HG03280 (cell line): ENCODE measurements around the gene ADCYAP1.
"Not testable (repeated sequence)": the region's sequence is repeated elsewhere in the genome, so short reads cannot be mapped to it uniquely, and the experiment has no call there.

Experiments used
- ATAC-seq: cut with Tn5 transposase; IDR thresholded peaks from one replicate; pipeline ENCODE4 v1.9.1; 2021; ENCODE audit warnings: mild to moderate bottlenecking, moderate library complexity; ENCODE audit not compliant: unreplicated experiment

Gene ADCYAP1

DNA sequence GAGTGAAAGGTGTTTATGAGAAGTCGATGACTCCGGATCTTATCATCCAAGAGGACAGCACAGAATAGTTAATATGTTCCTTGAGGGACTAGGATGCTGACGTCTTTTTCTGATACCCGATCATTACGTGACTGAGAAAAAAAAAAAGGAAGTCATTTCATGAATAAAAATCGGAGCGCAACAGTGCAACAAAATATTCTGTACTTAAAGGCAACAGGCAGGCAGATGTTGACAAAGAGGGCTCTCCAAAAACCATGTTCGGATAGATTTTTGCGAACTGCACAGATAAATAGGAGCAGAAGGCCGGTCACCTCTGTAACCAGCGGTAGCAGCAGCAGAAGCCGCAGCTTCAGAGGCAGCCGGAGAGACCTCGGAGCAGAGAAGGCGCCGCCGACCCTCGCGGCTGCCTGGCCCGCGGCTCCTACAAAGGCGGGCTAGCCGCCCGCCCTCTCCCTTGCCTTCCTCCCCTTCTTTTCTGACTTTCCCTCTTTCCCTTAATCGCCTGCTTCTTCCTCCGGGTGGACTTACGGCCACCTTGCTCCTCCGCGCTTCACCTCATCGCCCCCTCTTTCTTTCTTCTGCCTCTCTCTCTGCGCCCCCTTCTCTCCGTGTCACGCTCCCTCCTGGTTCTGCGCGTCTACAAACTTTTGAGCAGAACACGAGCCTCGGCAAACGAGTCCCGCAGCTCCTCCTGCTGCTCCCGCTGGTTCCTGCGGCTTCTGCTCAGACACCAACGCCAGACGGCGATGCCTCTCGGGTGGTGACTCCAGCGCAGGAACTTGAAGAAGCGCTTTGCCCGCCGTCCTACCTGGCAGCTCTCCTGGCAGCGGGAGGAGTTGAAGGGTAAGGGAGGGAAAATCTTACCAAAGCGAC, at the start of gene ADCYAP1:
TSS of gene ADCYAP1 (plus strand) at position 654 of the 873 bp plus-strand sequence. CDS start 516 bp downstream, outside the sequence.
- no peak for ATAC-seq

DNA sequence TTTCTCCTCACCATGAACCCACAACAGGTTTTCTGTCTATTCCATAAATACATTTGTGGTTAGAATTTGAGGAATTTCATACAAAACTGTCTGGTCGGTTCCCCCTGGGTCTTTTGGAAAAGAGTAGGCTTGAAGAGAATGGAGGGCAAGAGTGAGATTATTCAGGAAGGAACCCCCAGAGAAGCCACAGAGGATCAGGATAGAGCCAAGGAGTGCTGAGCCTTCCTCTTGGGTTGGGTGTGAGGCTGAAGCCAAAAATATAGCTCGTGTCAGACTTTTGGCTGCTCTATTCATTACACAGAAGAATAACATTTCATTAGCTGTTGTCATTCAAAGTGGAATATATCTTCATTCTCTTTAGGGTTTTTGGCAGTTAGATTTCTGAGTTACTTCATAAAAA, 46.7 kb upstream of the ADCYAP1 start:
- ATAC-seq, result no peak

DNA sequence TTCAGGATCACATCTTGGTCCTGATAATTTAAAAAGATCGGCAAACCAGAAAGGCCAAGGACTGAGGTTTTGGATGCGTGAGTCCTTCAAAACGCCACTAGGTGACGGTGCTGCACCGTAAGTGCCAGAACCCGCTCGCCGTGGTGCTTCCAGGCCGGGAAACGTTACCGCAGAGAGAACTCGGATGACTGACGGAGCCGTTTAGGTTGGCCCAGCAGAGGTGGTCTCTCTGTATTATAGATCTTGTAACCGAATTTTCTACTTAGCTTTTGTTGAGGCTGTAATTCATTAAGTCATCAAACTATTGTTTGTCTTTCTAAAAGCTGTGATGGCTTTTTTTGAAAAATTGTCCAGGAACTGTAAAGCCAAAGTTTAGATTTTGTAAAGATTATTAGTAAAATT, 39.8 kb upstream of the ADCYAP1 start:
- peak; percentile 80 for ATAC-seq

DNA sequence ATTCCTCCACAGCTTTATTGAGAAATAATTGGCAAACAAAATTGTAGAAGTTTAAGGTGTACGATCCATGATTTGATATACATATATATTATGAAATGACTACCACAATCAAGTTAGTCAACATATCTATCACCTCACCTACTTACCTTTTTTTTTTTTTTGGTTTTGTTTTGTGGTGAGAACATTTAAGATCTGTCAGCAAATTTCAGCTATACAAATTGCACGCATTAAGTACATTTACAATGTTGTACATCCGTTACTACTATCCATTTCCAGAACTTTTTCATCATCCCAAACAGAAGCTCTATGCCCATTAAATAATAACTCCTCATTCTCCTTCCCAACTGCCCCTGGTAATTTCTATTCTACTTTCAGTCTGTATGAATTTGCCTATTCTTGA, 37.4 kb upstream of the ADCYAP1 start:
- no peak for ATAC-seq

DNA sequence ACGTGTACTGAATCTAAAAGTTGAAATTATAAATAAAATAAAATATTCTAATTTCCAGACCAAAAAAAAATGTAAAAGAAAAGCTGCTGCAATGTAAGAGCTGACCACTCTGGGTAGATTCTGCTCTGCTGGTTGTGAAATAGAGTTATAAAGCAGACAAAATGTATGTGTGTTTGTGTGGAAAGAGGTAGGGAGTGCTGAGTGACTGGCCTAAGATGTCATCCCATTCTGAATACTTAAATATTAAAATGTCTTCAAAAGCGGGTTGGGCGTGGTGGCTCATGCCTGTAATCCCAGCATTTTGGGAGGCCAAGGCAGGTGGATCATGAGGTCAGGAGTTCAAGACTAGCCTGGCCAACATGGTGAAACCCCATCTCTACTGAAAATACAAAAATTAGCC, 31.2 kb upstream of the ADCYAP1 start:
- ATAC-seq, result not testable (repeated sequence)

DNA sequence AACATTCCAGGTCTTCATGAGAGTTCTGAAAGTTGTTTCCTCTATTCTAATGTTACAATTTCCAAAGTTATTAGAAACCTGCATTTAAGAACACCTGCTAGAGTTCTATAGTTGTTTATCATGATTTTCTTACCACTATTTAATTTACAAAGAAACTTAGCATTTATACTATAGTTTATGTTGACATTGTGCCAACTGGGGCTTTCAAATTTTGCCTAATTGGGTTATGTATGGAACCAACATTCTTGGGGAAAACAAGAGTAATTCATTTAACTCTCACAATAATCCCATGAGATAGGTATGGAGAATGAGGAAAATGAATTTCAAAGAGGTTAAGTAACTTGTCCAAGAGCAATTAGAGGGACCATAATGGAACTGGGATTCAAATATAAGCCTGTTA, 28.8 kb upstream of the ADCYAP1 start:
- no peak for ATAC-seq

DNA sequence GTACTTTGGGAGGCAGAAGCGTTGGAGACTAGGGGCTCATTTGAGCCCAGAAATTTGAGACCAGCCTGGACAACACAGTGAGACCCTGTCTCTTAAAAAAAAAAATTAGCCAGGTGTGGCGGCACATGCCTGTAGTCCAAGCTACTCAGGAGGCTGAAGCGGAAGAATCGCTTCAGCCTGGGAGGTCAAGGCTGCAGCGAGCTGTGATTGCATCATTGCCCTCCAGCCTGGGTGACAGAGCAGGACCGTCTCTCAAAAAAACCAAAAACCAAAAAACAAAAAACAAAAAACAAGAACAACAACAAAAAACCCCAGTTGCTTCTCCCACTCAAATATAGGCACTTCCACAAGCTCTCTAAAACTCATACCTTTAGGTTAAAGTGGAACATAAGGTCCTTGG, 27.4 kb upstream of the ADCYAP1 start:
- ATAC-seq, result no peak

DNA sequence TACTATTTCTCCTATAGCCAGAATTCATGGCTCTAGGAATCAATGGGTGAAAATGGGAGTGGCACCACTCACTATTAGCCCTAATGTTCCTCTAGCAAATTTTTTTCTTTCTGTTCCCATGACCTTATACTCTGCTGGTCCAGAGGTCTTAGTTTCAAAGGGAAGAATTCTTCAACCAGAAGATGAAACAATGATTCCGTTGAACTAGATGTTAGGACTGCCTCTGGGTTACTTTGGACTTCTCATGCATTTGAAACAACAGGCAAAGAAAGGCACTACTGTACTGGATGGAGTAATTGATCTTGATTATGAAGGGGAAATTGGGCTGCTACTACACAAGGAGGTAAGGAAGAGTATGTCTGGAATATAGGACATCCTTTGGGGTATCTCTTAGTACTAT, 18.6 kb upstream of the ADCYAP1 start:
- no peak for ATAC-seq

DNA sequence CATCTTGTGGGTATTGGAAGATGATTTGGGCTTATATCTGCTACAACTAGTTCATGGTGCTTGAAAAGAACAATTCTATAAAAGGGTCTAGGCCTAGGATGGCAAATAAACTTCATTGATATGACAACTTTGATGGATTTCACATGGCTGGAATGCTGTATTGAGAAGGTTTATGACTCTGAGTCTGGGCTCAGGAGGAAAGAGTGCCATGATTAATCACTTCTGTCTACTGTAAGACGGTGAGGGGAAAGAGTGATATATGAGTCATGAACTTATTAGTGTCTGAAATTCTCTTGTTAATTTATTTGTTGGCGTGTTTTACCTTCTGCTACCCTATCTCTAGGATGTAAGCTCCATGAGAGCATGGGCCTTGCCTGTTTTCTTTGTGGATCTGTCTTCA, 17.0 kb upstream of the ADCYAP1 start:
- ATAC-seq, result no peak

DNA sequence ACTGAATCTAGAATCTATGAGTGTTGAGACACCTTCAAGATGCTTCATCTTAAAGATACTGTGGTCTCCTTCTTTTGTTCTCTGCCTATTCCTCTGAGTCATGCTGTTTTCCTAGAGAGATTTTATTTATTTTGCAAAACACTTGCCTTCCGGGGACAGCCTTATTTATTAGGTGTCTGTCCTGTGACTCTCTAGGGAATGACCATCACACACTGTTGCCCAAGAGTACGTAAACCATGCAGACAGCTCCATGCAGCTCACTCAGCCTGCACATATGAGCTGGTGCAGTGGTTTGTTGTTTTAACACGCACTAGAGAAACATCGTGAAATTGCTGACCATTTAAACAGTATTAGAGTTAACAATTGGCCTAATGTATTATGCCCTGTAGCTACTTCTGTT, 12.4 kb upstream of the ADCYAP1 start:
- ATAC-seq, result no peak

DNA sequence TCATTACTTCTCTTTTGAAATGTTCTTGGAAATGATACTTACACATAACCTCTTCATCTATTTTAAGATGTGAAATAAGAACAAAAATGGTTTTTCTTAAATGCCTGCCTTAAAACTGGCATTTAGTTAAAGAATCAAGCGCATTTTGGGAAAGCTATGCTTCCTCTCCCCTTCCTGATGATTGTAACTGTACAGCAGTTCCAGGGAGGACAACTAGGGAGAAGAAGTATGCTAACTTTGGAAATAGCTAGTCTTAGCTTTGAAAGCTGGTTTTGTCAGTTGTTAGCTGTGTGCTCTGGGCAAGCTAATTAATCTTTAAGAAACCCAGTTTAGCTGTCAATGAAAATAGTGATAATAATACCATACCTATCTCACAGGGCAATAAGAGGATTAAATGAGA, 8.4 kb upstream of the ADCYAP1 start:
- no peak for ATAC-seq

DNA sequence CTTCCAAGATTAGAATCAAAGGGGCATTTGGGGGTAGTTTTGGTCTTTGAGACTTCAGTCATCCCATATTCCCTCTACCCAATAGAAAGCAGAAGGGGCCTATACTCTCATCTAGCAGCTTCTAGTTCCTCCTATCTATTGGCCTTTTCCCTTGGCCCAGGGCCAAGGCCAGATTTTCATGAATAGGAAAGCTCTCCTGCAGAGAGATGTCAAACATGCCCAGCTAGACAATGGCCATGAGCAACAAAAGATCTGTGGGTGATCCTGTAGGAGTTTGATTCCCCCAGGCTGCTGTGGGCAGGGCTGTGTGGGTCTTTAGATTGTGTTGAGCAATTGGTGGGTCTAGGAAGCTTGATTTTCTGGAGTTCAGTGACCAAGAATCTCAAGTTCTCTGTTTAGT, 2.9 kb upstream of the ADCYAP1 start:
- no peak for ATAC-seq

DNA sequence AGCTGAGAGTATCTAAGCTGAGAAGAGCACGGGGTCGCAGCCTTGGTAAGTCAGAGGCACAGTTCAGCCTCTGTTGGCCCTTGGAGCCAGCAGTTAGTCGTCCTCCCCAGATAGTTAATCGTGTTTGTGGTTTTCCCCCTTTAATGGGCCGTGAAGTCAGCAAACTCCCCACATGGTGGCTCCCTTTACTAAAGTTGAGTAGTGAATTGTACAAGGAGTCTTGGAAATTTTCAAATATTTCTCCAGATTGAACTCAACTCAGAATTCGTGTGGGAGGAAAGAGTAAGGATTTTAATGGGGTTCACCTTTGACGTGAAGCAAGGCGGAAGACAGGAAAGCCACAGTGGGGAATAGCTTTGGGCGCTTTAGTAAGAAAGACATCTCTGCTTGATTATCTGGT, 2.4 kb upstream of the ADCYAP1 start:
- no peak for ATAC-seq

DNA sequence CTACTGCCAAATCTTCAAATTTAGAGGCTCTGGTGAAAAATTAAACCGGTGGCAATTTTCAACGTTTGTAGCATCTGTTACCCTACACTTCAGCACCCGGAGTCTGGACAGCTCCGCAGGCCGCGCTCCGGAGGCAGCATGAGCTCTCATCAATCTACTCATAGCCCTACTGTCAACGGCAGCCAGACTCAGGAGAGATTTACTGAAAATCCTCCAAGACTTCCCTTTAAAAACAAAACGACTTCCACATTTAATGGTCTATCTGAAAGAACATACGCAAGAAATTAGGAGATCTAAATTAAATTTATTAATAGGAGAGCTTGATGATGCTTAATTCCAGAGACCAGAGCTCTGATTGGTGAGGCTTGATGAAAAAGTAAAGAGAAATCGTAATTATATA, 970 bp upstream of the ADCYAP1 start:
- ATAC-seq, result no peak

DNA sequence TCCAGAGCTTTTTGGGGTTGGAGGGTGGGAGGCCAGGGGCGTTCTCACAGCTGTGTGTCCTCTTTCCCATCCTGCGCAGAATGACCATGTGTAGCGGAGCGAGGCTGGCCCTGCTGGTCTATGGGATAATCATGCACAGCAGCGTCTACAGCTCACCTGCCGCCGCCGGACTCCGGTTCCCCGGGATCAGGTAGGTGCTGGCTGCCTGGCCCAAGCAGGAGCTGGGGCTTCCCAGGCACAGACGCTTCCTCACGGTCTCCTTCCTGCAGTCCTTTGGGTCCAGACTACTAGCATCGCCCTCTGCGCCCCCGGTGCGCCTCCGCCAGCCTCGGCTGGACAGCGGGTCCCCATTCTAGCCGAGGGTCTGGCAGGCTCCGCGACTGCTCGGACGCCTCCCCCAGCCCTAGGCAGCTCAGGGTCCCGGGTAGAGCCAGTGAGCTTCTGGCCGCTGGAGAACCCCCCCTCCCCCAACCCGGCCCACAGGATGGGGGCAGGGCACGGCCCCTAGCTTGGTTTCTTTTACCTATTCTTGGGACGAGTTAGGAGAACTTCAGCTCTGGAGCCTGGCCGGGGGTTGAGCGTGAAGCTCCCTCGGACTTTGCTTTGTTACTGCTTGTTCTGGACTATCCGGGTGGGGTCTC, 756 bp downstream of the ADCYAP1 start:
- no peak for ATAC-seq

DNA sequence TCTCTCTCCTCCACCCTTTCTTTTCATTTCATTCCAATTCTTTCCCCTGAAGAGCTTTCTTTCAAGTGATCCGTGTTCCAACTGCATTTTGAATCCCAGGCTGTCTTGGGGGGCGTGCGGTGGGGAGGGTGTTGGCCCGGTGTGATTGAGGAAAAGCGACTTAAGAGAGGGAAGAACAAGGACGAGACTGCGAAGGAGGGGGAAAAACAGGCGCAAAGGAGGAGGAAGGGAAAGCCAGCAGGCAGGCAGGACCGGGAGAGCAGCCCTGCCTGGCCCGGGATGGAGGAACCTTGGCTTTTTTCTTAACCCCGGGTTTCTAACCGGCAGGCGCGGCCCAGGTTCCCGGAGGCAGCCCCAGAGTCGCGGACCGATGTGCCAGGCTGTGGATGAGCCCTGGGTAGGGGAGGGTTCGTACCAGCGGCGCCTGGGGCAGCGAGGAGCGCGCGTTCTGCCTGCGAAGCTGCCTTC, 1.3 kb downstream of the ADCYAP1 start:
- ATAC-seq, result no peak

DNA sequence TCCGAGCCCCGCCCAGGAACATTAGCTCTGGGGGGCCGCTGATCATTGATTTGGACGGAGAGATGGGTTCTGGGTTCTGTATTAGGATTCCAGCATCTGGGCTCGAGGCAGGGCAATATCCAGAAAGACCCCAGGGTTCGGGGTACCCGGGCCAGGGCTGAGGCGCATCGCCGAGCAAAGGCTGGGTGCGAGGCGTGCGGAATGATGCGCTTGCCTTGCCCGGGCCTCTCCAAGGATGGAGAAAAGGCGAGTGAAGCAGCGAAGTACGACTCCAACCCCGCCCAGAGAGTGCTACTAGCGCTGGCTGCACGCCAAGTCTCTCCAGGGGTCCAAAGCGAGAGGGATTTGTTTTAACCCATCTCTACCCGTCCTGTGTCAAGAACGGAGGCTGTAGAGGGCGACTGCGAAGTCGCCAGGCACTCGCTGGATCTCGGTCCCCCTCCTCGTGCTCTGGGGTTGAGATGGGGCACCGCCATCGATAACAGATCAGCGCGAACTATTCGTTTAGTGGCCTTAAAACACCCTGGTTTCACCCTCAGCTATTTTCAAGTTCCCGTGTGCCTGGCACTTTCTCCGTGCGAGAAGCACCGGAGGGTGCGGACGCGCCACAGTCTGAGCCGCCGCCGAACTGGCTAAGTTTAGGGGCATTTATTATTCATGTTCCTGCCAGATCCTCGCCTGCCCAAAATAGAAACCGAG, 1.9 kb downstream of the ADCYAP1 start:
- ATAC-seq, result no peak

DNA sequence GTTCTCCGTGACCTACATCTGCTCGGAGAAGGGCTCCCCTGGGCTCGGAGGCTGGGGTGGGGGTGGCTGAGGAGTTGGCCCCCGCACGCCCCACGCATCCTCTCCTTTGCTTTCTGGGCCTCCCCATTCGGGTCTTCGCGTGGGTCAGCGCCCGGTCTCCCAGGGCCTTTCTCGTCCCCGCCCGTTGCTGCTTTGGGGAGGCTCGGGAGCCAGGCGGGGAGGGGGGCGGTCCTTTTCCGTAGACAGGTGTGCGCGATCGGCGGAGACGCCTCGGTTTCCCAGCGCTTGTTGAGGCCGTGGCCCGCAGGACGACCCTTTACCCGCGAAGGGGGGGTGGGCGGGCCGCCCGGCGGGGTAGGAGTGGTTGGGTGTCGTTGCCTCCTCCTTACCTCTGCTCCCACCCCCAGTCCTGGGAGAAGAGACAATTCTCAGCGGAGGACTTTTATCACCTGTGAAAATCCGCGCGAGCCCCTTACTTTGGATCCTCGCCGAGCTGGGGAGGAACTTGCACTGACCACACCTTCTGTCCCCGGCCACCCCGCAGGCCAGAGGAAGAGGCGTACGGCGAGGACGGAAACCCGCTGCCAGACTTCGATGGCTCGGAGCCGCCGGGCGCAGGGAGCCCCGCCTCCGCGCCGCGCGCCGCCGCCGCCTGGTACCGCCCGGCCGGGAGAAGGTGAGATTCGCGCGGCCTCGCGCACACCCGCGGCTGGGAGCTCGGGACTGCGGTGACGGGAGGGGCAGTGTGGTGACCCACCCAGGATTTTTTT, 2.6 kb downstream of the ADCYAP1 start:
- no peak for ATAC-seq

DNA sequence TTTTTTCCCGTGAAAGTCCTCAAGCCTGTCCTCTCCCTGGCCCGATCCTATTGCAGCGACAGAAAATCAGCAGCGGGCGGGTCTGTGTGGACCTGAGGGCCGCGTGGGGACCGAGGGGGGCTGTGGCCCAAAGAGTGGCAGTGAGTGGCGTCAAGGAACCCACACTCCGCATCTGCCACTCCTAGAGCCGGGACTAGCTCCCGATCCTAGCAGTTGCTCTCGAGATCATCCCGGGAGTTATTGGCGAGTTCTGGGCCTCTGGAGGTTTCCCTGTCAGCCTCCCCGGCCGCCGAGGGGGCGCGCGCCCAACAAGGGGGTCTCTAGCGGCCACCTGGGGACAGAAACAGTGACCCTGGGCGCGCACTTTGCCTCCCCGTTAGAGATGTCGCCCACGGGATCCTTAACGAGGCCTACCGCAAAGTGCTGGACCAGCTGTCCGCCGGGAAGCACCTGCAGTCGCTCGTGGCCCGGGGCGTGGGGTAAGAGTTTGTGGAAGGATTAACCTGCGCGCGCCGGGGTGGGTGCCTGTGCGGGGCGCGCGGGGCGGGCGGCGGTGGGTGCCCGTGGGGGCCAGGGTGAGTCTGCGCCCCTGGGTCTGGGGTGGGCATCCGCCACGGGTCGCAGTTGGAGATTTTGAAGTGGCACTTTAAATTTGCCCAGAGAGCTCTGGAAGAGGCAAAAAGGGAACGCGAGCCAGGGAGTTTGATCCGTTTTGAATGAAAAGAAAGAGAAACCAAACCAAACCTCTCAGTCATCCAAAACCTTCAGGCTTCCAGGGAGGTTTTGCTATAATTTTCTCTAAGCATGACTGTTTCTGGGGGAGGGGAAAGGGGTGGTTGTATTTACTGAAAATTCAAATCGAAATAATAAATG, 3.5 kb downstream of the ADCYAP1 start:
- no peak for ATAC-seq
